Epidermal melanocyte (primary cell): ENCODE measurements around the gene SLC7A8.
"Not testable (repeated sequence)": the region's sequence is repeated elsewhere in the genome, so short reads cannot be mapped to it uniquely, and the experiment has no call there.

Source experiments
- DNase-seq: peaks from one replicate; pipeline ENCODE4 v3.0.0; 2011; ENCODE audit warnings: low spot score; ENCODE audit not compliant: insufficient read length

The SLC7A8 gene

DNA sequence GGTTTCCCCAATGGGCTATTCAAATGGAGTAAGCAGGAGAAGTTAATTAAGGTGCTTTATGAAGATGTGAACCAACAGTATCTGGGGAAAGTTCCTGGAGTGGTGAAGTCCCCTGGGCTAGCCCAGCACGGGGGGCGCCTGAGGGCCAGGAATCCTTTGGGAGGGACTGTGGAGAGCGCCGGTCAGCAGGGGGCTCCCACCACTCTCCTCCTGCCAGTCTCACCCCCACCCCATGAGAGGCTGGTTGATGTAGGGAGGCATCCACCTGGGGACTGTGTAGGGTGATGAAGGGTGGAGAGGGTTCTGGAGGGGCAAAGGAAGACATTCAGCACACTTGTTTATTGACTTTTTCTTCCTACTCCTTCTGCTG is 68.8 kb downstream of the SLC7A8 start:
- DNase-seq = no peak

DNA sequence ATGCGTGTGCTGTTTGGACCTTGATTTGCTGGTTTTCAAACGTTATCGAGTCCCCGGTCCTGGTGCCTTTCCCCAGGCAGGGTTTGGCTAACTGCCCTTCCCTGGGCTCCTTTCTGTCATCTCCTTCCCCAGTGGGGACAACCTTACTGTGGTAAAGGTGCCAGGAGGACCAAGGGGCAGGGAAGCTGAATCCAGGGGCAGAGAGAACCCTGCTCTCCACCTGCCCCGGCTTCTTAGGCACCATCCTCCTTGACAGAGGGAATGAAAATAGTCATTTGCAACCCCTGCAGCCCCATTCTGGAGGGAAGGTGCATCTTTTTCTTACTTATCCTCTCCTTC is 69.4 kb downstream of the SLC7A8 start:
- DNase-seq = no peak

DNA sequence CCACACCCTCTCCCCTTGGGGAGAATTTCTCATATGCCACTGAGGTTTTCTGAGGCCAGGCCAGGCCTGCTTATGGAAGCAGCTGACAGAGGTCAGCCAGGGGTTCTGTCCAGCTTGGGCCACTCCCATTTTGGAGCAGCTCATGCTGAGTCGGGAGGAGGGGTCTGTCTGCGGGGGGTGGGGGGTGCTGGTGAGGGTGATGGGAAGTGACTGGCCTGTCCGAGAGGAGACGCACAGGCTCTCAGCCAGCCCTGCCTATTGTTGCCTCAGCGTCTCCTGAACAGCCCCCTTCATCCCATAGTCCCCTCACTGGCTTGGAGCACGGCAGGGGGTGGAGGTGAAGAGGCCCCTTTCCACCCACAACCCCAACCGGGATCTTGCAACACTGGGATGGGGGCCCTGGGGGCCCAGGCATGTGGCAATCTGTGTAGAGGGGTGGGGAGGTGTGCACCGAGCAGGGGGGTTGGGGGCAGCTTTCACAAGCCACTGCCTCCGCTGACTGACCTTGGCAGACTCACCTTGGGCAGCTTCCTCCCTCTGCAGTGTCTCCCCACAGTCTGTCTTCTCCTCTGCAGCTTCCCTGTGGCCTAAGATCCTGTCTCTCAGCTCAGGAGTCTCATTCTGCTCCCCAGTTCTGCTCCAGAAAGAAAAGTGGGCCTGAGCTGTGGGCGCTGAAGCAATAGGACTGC is 69.9 kb downstream of the SLC7A8 start:
- no peak for DNase-seq

DNA sequence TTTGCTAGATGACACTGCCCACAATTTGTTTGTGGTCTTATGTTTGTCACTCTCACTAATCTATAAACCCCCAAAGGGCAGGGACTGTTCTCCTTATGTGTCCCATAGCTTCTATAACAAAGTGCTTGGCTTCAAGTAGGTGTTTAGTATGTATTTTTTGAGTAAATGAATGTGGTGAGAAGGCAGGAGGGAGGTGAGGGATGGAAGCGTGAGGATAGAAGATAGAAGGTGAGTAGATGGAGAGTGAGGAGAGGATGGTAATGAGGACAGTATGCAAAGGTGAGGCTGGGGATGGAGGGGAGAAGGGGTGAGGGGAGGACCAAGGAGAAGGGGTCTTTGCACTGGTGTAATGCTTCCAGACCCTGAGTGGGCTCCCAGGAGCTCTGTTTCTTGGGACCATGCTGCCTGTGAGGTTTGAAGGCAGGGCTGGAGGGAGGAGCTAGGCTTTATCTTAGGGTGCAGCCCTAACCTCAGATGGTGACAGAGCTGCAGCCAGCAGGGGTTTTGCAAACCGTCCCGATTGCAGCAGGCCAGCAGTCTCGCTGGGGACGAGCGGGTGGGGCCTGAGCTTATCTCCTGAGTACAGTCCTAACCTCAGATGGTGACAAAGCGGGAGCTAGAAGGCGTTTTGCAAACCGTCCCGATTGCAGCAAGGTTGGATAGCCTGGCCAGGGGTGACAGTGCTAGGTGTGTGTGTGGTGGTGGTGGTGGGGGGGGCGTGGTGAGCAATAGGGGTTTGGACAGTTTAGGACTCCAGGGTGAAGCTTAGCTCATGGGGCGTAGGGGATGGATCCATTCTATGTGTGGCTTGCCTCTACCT is 70.9 kb downstream of the SLC7A8 start:
- DNase-seq = no peak

DNA sequence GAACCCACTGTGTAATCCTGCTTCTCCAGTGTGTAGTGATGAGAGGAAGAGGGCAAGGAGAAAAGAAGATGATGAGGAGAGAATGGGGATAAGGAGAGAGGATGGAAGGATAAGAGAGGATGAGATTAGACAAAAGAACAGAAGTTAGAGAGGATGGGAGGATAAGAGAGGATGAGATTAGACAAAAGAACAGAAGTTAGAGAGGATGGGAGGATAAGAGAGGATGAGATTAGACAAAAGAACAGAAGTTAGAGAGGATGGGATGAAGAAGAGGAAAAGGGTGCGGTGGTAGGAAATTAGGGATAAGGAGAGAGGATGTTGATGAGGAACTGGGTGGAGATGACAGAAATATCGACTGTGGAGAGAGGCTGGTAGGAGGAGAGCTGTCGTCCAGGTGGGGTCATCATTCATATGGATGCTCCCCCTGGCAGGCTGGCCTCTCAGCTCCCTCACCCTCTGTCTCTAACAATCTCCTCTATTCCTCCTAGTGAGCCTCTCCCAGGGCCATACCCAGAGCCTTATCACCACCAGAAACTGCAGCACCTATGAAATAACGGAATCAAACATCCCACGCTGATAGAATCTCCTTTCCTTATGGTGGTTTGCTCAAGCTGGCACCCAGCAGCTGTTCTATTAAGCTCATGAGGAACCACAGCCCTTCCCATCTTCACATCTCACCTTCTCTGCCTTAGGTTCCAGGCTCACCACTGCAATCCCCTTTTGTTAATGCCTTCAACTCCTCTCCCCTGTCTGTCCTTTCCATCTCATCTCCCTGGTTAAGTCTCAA is 72.7 kb downstream of the SLC7A8 start:
- DNase-seq = no peak

DNA sequence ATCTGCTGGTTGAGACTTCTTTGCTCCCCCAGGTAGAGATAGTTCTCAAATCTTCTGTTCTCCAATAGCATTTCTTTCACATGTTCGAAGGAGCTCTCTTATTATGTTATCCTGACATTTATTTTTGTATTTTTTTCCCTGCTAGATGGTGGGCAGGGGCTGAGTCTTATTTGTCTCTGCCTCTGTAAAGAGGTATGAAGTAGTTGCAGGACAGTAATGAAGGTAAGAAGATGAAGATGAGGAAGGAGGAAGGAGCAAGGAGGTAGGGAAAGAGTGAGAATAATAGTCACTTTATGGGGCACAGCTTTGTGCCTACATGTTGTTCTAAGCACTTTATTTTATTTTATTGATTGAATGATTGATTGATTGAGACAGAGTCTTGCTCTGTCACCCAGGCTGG is 73.7 kb downstream of the SLC7A8 start:
- no peak for DNase-seq

DNA sequence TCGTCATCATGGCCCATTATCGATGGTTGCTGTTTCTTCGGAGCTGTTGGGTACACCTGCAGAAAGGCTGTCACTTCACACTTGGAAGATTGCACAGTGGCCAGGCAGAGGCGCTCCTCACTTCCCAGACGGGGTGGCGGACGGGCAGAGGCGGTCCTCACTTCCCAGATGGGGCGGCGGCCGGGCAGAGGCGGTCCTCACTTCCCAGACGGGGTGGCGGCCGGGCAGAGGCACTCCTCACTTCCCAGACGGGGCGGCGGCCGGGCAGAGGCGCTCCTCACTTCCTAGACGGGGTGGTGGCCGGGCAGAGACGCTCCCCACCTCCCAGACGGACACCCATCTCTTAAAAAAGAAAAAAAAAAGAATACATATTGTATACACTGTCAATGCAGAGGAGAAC is 75.3 kb downstream of the SLC7A8 start:
- not testable (repeated sequence) for DNase-seq

DNA sequence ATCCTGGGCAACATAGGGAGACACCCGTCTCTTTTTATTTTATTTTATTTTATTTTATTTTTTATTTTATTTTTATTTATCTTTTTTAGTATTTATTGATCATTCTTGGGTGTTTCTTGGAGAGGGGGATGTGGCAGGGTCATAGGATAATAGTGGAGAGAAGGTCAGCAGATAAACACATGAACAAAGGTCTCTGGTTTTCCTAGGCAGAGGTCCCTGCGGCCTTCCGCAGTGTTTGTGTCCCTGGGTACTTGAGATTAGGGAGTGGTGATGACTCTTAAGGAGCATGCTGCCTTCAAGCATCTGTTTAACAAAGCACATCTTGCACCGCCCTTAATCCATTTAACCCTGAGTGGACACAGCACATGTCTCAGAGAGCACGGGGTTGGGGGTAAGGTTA is 75.8 kb downstream of the SLC7A8 start:
- DNase-seq = not testable (repeated sequence)

DNA sequence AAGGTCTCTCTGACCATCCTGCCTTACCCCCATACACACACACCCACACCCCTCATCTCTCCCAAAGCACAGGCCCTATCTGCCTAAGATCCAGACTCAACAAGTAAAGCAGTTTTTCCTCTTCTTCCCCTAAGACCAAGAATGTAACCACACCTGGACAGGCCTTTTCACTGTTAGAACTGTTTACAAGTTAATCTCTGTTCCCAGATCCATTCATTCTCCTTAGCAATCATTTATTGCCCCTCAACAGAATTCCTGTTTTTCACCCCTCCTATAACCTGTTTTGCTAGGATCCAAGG is 76.8 kb downstream of the SLC7A8 start:
- DNase-seq = no peak

DNA sequence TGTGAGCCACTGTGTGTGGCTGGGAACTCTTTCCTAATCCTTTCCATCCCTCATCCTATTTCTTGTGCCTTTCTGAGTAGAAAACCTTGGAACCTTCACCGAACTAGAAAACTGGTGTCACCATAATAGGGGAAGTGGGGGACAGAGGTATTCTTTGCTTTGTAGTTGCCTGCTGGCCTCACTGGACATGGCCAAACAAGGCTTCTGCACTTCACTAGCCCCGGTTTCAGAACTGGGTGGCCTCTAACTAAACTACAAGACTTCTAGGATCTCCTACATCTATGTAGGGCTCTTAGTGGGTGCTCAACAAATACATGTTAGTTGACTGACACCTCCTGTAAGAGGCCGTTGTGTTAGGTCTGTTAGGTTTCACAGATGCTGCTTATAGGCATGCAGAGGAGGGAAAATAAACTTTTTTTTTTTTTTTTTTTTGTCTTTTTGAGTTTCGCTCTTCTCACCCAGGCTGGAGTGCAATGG is 78.1 kb downstream of the SLC7A8 start:
- no peak for DNase-seq

DNA sequence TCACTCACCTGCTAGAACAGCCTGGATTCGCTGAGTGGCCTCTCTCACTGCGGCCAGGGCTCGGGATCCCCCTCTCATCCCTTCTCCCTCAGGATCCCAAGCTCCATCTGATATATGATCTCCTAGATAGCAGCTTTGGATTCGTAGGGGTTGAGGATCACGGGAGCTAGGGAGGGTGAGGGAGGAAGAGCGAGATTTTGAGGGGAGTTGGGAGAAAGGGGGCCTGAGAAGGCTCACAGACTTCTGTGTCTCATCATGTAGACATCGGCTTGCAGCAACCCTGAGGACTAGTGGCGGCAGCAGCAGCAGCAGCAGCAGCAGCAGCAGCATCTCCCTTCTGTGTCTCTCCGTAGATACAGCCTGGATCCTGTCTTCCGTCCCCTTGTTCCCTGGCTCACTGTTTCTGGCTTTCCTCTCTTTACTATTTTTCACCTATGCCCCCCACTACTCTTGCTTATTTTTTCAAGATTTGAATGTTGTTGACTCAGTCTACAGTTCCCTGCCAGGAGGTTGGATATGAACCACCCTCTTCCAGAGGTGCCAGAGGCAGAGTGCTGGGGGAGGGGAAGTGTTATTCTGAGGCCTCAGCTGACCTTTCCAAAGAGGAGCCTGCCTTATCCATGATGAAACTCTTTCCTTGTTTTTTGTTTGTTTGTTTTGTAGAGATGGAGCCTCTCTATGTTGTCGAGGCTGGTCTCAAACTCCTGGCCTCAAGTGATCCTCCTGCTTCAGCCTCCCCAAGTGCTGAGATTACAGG is 78.7 kb downstream of the SLC7A8 start, which contains the start of gene CIROP:
Gene CIROP (minus strand): TSS at position 399 of the 757 bp plus-strand sequence. CDS start 69 bp downstream, at position 330.
- no peak for DNase-seq

DNA sequence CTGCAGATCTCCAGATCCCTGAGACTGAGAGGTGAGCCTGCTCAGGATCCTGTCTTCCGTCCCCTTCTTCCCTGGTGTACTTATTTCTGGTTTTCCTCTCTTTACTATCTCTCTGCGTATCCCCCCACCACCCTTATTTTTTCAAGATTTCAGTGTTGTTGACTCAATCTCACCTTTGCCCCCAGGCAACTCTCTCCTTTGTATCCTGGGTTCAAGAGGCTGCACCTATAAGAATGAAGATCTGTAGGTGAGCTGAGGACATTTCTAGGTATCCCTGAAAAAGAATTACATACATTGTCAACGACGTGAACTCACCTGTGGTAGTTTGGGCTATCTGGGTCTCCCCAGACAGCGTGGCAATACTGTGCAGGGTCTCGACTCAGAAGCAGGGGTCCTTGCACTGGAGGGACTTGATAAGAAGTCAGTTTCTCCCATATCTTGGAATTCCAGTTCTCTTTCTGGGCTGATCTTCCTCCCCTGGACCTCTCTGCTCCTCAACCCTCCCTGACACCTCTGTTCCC is 79.3 kb downstream of the SLC7A8 start:
- DNase-seq = no peak

DNA sequence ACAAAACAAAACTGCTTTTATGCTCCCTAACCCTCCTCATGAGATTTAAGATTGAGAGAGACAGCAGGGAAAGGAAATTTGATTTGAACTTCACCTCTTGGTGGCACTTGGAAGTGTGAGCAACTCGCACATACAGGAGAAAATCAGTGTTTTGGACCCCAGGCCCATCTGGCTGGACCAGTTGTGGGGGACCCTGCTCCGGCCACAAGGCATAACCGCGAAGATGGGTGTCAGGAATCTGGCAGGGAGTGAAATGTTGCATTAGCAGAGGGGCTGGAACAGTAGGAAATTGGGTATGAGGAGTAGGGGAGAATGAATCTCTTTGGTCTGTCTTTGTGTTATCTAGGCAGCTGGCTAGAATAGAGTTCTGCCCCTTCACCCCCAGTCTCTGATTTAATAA is 79.9 kb downstream of the SLC7A8 start:
- DNase-seq = no peak

DNA sequence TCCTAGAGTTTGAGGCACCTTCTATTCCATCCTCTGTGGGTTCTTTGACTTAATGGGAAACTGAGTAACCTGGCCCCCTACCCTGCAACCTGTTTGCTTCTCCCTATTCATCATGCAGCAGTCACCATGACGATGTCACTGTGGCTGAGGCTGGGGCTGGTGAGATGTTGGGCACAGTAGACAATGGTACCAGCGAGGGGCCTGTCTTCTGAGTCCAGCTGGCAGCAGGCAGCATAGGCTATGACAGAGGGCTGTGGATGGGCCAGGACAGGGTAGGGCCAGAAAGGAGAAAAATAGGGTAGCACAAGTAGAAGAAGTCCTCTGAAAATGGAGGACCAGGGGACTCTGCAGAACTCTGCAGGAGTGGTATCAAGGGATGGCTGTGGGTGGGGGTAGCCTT is 80.7 kb downstream of the SLC7A8 start:
- DNase-seq = no peak

DNA sequence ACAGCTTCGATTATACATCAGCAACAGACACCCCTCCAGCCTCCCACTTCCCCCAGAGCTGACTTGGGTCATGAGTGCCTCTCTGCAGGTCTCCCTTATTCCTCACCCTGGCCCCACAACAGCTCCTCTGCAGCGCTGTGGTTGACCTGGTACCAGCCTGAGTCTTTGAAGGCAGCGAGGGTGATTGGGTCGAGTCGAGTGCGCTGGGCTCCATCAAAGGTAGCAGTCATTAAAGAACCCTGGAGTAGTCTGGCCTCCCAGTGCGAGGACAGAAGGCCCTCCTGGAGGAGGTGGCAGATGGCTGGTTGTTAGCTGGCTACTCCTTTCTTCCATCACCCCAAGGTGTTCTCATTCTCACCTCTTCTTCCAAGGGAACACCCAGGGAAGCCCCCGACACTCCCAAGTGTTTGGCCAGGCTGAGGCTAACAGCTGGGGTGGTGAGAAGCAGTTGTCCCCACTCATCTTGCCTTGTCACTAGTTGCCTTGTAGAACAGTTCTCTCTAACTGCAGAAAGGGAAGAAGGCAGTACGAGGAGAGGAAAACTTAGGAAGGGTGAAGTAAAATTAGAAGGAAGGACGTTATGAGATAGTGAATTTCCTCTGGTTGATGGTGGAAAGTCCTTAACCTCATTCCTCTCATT is 81.4 kb downstream of the SLC7A8 start:
- no peak for DNase-seq

DNA sequence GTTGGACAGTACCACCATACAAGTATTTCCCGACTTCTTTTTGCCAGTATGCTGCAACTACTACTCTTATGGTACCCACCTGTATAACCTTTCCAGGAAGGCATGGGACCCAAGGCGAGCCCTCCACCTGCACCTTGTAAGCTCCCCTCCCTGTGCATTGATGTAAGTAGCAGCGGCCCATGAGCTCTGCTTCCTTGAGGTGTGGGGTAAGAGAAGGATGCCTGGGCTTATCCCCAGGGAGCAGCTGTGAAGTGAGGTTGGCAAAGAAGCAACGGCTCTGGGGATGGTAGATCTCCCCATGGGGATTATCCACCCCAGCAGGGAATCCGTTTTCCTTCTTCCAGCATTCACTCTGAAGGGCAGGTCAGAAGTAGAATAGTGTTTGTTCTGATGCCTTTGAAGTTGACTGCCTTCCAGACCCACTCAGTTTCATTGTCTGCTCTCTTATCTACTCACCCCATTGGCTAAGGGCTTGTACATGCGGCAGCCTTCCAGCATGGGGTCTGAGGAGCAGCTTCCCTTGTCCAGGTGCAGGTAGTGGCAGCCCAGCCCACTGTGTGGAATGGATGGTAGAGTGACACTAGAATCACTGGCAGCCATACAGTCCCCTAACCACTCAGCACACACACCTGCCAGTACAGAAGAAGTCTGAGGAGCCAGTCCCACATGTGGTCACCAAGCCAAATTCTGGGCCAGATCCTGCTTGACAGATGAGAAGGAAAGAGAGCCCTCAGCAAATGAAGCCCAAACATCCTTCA is 82.1 kb downstream of the SLC7A8 start:
- DNase-seq = no peak

DNA sequence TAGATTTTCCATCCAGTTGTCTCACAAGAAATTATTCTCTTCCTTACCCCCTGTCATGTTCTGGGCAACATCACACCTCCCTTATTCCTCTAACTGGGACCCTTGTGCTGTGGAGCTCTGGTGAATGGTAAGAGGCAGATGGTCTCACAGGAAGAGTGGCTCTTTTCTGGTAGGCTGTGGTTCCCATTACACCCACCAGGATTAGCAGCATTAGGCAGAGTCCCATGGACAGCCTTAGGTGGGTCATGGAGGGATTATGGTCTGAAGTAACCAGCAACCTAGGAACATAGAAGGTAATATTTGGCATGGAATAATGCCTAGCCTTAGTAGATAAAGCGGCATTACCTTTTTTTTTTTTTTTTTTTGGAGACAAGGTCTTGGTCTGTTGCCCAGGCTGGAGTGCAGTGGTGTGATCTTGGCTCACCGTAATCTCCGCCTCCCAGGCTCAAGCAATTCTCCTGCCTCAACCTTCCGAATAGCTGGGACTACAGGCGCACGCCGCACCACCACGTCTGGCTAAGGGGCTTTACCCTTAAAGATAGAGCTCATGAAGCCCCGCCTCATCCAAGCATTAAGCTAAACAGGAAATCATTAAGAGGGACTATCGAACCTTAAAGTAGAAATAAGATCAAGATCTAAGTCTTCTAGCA is 84.1 kb downstream of the SLC7A8 start:
- DNase-seq = no peak

DNA sequence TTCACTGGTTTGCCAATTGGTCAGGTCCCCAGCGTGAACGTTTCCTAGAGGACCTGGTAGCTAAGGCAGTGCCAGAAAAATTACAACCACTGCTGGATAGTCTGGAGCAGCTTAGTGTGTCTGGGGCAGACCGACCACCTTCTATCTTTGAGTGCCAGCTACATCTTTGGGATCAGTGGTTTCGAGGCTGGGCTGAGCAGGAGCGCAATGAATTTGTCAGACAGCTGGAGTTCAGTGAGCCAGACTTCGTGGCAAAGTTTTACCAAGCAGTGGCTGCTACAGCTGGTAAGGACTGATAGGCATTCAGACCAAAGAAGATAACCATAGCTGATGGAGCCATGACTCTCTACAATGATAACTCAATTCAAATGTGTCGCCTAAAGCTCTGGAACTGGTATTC is 85.7 kb downstream of the SLC7A8 start:
- DNase-seq = no peak
